HepG2 (cell line): ENCODE data around the gene HSD3B7. TPM values are rescaled to one million over a fixed set of nuclear protein-coding genes. Genes with fewer than 3 reads are reported as not detected.
A peak's percentile ranks its signal among the peaks of the same experiment; 100 is the strongest.

ENCODE experiments used
- CBX2 ChIP-seq, 2 experiments: fragments of 200-600 bp in 1 of 2; sonication (generic); formaldehyde crosslinking in 1 of 2; IDR thresholded peaks; 2 replicates each; pipeline versions ENCODE4 v1.7.0 to v1.8.1; 2018 to 2022; ENCODE audit warnings: low read depth in 2 of 2, low read length in 1 of 2, mild to moderate bottlenecking in 1 of 2, missing genetic modification reagents in 1 of 2
- POGK ChIP-seq: sonication (generic); formaldehyde crosslinking; conservative IDR thresholded peaks from 2 replicates; pipeline ENCODE4 v1.8.0; 2022; ENCODE audit warnings: mild to moderate bottlenecking, moderate library complexity, missing genetic modification reagents
- PRPF4 ChIP-seq: fragments of 200-400 bp; formaldehyde crosslinking; IDR thresholded peaks from 2 replicates; pipeline ENCODE4 v1.6.1; 2016; ENCODE audit warnings: low read length, low read depth; ENCODE audit not compliant: poor library complexity, severe bottlenecking
- RERE ChIP-seq: IDR thresholded peaks from 2 replicates; pipeline ENCODE4 v1.6.1; 2016; ENCODE audit warnings: low read depth, missing genetic modification reagents, missing compliant biosample characterization
- SIX1 ChIP-seq: sonication (generic); formaldehyde crosslinking; IDR thresholded peaks from 2 replicates; pipeline ENCODE4 v1.4.0; 2020; ENCODE audit warnings: missing genetic modification reagents, borderline replicate concordance
- SP2 ChIP-seq: sonication (generic); formaldehyde crosslinking; IDR thresholded peaks from 2 replicates; pipeline ENCODE4 v1.5.1; 2020; ENCODE audit warnings: mild to moderate bottlenecking, missing genetic modification reagents
- SPEN ChIP-seq: sonication (generic); formaldehyde crosslinking; IDR thresholded peaks from 2 replicates; pipeline ENCODE4 v1.5.1; 2020; ENCODE audit warnings: low read depth, mild to moderate bottlenecking, missing genetic modification reagents
- THYN1 ChIP-seq: sonication (generic); formaldehyde crosslinking; IDR thresholded peaks from 2 replicates; pipeline ENCODE4 v1.8.1; 2023; ENCODE audit warnings: low read depth, mild to moderate bottlenecking, moderate library complexity, missing genetic modification reagents, borderline replicate concordance
- ZNF530 ChIP-seq: sonication (generic); formaldehyde crosslinking; IDR thresholded peaks from 2 replicates; pipeline ENCODE4 v1.5.0; 2020; ENCODE audit warnings: low read depth, mild to moderate bottlenecking, missing genetic modification reagents
- ZNF782 ChIP-seq: sonication (generic); formaldehyde crosslinking; IDR thresholded peaks from 2 replicates; pipeline ENCODE4 v1.4.0; 2020; ENCODE audit warnings: missing genetic modification reagents, mild to moderate bottlenecking, borderline replicate concordance
- ZNF841 ChIP-seq: sonication (generic); formaldehyde crosslinking; IDR thresholded peaks from 2 replicates; pipeline ENCODE4 v1.8.1; 2023; ENCODE audit warnings: missing genetic modification reagents, borderline replicate concordance
- polyA plus RNA-seq, 8 experiments: library from polyadenylated mRNA; depleted of rRNA in 3 of 8; stranded (reverse) in 7 of 8; unstranded in 1 of 8; fragments of >200 nt; fragmentation: Illumina TruSeq in 4 of 8; extraction: Trizol in 4 of 8; gene quantifications; 2 replicates each; pipeline versions ENCODE4 v1.2.1 to v1.2.3, GENCODE V29; 2011 to 2016; ENCODE audit warnings: low read depth in 4 of 8, missing spikeins in 1 of 8, mixed read lengths in 1 of 8; ENCODE audit not compliant: insufficient read depth in 1 of 8
- total RNA-seq, 5 experiments: library from RNA; depleted of rRNA; stranded (reverse); fragments of >200 nt; fragmentation: Illumina TruSeq; extraction: Trizol; gene quantifications; 2 replicates each; pipeline ENCODE4 v1.2.3, GENCODE V29; 2016; ENCODE audit warnings: low read depth in 1 of 5
- TF ChIP-seq, protein P1 (sequence below): sonication (generic); formaldehyde crosslinking; IDR thresholded peaks from 2 replicates; pipeline ENCODE4 v1.9.0; 2021; ENCODE audit warnings: mild to moderate bottlenecking, missing genetic modification reagents

Gene HSD3B7
- total and polyA plus RNA-seq, 2 of the 13 experiments (the other 11 are each of a cell fraction or from before 2014, with no cell fraction given) = 32.9 to 69.7 TPM

- TF ChIP-seq, protein P1, sequence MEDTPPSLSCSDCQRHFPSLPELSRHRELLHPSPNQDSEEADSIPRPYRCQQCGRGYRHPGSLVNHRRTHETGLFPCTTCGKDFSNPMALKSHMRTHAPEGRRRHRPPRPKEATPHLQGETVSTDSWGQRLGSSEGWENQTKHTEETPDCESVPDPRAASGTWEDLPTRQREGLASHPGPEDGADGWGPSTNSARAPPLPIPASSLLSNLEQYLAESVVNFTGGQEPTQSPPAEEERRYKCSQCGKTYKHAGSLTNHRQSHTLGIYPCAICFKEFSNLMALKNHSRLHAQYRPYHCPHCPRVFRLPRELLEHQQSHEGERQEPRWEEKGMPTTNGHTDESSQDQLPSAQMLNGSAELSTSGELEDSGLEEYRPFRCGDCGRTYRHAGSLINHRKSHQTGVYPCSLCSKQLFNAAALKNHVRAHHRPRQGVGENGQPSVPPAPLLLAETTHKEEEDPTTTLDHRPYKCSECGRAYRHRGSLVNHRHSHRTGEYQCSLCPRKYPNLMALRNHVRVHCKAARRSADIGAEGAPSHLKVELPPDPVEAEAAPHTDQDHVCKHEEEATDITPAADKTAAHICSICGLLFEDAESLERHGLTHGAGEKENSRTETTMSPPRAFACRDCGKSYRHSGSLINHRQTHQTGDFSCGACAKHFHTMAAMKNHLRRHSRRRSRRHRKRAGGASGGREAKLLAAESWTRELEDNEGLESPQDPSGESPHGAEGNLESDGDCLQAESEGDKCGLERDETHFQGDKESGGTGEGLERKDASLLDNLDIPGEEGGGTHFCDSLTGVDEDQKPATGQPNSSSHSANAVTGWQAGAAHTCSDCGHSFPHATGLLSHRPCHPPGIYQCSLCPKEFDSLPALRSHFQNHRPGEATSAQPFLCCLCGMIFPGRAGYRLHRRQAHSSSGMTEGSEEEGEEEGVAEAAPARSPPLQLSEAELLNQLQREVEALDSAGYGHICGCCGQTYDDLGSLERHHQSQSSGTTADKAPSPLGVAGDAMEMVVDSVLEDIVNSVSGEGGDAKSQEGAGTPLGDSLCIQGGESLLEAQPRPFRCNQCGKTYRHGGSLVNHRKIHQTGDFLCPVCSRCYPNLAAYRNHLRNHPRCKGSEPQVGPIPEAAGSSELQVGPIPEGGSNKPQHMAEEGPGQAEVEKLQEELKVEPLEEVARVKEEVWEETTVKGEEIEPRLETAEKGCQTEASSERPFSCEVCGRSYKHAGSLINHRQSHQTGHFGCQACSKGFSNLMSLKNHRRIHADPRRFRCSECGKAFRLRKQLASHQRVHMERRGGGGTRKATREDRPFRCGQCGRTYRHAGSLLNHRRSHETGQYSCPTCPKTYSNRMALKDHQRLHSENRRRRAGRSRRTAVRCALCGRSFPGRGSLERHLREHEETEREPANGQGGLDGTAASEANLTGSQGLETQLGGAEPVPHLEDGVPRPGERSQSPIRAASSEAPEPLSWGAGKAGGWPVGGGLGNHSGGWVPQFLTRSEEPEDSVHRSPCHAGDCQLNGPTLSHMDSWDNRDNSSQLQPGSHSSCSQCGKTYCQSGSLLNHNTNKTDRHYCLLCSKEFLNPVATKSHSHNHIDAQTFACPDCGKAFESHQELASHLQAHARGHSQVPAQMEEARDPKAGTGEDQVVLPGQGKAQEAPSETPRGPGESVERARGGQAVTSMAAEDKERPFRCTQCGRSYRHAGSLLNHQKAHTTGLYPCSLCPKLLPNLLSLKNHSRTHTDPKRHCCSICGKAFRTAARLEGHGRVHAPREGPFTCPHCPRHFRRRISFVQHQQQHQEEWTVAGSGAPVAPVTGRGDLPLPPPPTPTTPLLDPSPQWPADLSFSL = no peak
- TF ChIP-seq SPEN = peak; percentile 95
- peak; percentile 62; the same call in 1 of the 2 replicates for TF ChIP-seq SIX1 (CRISPR knock-in tag)
- peak; percentile 84 for TF ChIP-seq ZNF782
- 0 out of 2 replicates have a peak, but pooled peaks have one; percentile 42 for TF ChIP-seq THYN1 (CRISPR knock-in tag)
- TF ChIP-seq ZNF530 (CRISPR knock-in tag) = no peak
- no peak for TF ChIP-seq RERE (CRISPR knock-in tag)
- no peak for TF ChIP-seq CBX2 (IDR thresholded peaks at IDR 0.05; ENCODE audit: low read depth, low read length)
- TF ChIP-seq CBX2 (CRISPR knock-in tag; IDR thresholded peaks at IDR 0.05; ENCODE audit: low read depth) = peak; percentile 45; the same call in 1 of the 2 replicates
- peak; percentile 94; the same call in 1 of the 2 replicates for TF ChIP-seq POGK (CRISPR knock-in tag)
- peak; percentile 60; the same call in 1 of the 2 replicates for TF ChIP-seq SP2
- no peak for TF ChIP-seq PRPF4
- TF ChIP-seq ZNF841 (CRISPR knock-in tag) = no peak
Observed at GRCh38 chr16:31032736-31033708, 48.0 kb downstream of the HSD3B7 start, which contains the start of gene STX4 (continued).
